HEK293T (cell line): ENCODE data around the gene LTBP4.

Source experiments
- CTCF ChIA-PET: fragments of 350-600 bp; formaldehyde crosslinking; extraction: SDS; loops from one replicate; lab custom pipeline; 2021; ENCODE audit warnings: antibody characterized with exemption, inconsistent platforms; lab: Yijun Ruan, JAX
- POLR2A ChIA-PET: fragments of 350-600 bp; formaldehyde crosslinking; extraction: SDS; loops from one replicate; lab custom pipeline; 2020; ENCODE audit warnings: antibody characterized with exemption, inconsistent platforms; lab: Yijun Ruan, JAX
- DNase-seq: peaks from one replicate; pipeline ENCODE4 v3.0.0; 2012; ENCODE audit warnings: mixed read lengths; ENCODE audit errors: extremely low spot score
- ARNT ChIP-seq: fragments of 450-650 bp; IDR thresholded peaks from 2 replicates; pipeline ENCODE4 v1.6.1; 2017; ENCODE audit warnings: mild to moderate bottlenecking
- BHLHE40 ChIP-seq: fragments of 450-650 bp; IDR thresholded peaks from 2 replicates; pipeline ENCODE4 v1.6.1; 2016; ENCODE audit warnings: mild to moderate bottlenecking, moderate library complexity, borderline replicate concordance
- CTBP1 ChIP-seq: fragments of 450-650 bp; IDR thresholded peaks from 2 replicates; pipeline ENCODE4 v1.6.1; 2016; ENCODE audit warnings: borderline replicate concordance
- ELF4 ChIP-seq: fragments of 450-650 bp; IDR thresholded peaks from 2 replicates; pipeline ENCODE4 v1.6.1; 2017; ENCODE audit warnings: antibody characterized with exemption
- FOXA1 ChIP-seq: fragments of 450-650 bp; IDR thresholded peaks from 2 replicates; pipeline ENCODE4 v1.6.1; 2016; ENCODE audit warnings: mild to moderate bottlenecking
- FOXK2 ChIP-seq: fragments of 450-650 bp; IDR thresholded peaks from 2 replicates; pipeline ENCODE4 v1.6.1; 2016; ENCODE audit warnings: mild to moderate bottlenecking
- FOXM1 ChIP-seq: fragments of 450-650 bp; IDR thresholded peaks from 2 replicates; pipeline ENCODE4 v1.6.1; 2017; ENCODE audit warnings: mild to moderate bottlenecking, borderline replicate concordance
- HDGF ChIP-seq: fragments of 450-650 bp; IDR thresholded peaks from 2 replicates; pipeline ENCODE4 v1.6.1; 2017; ENCODE audit warnings: antibody characterized with exemption, borderline replicate concordance
- L3MBTL2 ChIP-seq: fragments of 450-650 bp; conservative IDR thresholded peaks from 2 replicates; pipeline ENCODE4 v1.6.1; 2016; ENCODE audit warnings: mild to moderate bottlenecking
- LEF1 ChIP-seq: fragments of 450-650 bp; IDR thresholded peaks from 2 replicates; pipeline ENCODE4 v1.6.1; 2017; ENCODE audit warnings: mild to moderate bottlenecking, borderline replicate concordance
- NFRKB ChIP-seq: fragments of 450-650 bp; IDR thresholded peaks from 2 replicates; pipeline ENCODE4 v1.6.1; 2016; ENCODE audit warnings: mild to moderate bottlenecking, moderate library complexity
- SP1 ChIP-seq: fragments of 450-650 bp; IDR thresholded peaks from 2 replicates; pipeline ENCODE4 v1.6.1; 2017
- SUZ12 ChIP-seq: fragments of 450-650 bp; IDR thresholded peaks from 2 replicates; pipeline ENCODE4 v1.6.1; 2016; ENCODE audit warnings: mild to moderate bottlenecking
- TARDBP ChIP-seq: fragments of 450-650 bp; IDR thresholded peaks from 2 replicates; pipeline ENCODE4 v1.6.1; 2016
- ZNF384 ChIP-seq: fragments of 450-650 bp; IDR thresholded peaks from 2 replicates; pipeline ENCODE4 v1.6.1; 2016
- TF ChIP-seq, protein P1 (sequence below): fragments of 450-650 bp; IDR thresholded peaks from 2 replicates; pipeline ENCODE4 v1.6.1; 2016

LTBP4 gene

DNA sequence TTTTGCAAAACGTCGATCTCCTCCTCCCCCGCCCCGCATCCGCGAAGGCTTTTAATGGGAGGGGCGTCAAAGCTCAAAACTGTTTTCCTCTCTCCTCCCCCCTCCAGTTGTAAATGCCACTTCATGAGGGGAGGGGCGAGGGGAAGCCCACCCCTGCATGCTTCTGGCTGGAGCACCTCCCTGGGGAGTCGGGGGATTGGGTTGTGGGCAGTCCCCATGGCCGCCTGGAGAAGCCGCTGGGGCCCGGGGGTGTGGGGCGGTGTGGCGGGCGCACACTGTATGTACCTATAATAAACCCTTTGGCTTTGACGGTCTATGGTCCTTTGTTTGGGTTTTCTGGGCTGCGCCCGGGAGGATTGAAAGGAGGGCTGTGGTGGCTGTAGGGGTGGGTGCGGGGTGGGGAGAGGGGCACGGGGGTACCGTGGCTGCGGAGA is 25.0 kb upstream of the LTBP4 start:
- POLR2A ChIA-PET = interaction anchor here (0.6 kb wide), 1 partner anchor 53 kb away, joined by 3 read pairs; no protein-coding TSS in a partner anchor
- DNase-seq = peak; percentile 23
- no peak for TF ChIP-seq SUZ12
- no peak for TF ChIP-seq CTBP1
- no peak for TF ChIP-seq ELF4
- no peak for TF ChIP-seq HDGF
- no peak for TF ChIP-seq FOXA1
- TF ChIP-seq SP1 = no peak
- no peak for TF ChIP-seq TARDBP
- TF ChIP-seq L3MBTL2 = no peak
- no peak for TF ChIP-seq ARNT
- TF ChIP-seq BHLHE40 = no peak
- TF ChIP-seq FOXK2 = no peak
- CTCF ChIA-PET = no interaction called here

DNA sequence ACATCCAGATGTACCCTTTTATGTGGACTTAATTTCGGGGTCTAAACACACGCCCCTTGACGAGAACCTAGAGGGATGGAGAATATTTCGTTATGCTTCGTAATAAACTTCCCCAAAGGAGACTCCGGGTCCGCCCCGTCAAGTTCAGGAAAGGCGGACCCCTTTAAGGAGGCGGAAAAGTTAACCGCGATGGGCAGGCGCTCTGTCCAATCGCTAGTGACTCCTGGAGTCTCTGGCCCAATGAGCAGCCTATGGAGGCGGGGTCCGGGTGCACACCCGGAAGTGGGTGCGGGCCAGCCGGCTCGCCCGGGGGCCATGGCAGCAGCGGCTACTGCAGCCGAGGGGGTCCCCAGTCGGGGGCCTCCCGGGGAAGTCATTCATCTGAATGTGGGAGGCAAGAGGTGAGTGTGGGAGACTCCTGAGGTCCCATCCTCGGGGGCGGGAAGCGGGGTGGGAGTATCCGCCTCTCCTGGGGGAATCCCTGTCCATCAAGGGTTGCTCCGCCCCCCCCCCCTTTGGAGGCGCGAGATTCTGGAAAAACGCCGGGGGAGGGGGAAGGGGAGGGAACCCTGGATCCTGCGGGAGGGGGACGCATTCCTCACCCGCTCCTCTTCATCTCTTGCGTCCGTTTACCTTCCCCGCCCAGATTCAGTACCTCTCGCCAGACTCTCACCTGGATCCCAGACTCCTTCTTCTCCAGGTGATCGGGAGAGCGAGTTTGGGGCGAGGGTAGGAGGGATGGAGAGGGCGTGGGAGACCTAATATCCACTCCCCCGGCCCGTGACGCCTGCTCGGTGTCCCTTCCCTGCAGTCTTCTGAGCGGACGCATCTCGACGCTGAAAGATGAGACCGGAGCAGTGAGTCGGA is 24.4 kb upstream of the LTBP4 start, which contains the start of gene SHKBP1:
Gene SHKBP1, plus strand, starts transcription at position 289 of the 867 bp plus-strand sequence. Its CDS starts 27 bp downstream, at position 316.
- CTCF ChIA-PET = interaction anchor here (0.7 kb wide), 1 partner anchor 1798 kb away, joined by 4 read pairs; no protein-coding TSS in a partner anchor
- POLR2A ChIA-PET = interaction anchor here (1.5 kb wide), 1 partner anchor 22 kb away, joined by 5 read pairs; no protein-coding TSS in a partner anchor
- TF ChIP-seq SP1 = peak; percentile 53; the same call in 1 of the 2 replicates
- TF ChIP-seq FOXM1 = peak; percentile 60; the same call in 1 of the 2 replicates
- no peak for TF ChIP-seq FOXA1
- TF ChIP-seq, protein P1, sequence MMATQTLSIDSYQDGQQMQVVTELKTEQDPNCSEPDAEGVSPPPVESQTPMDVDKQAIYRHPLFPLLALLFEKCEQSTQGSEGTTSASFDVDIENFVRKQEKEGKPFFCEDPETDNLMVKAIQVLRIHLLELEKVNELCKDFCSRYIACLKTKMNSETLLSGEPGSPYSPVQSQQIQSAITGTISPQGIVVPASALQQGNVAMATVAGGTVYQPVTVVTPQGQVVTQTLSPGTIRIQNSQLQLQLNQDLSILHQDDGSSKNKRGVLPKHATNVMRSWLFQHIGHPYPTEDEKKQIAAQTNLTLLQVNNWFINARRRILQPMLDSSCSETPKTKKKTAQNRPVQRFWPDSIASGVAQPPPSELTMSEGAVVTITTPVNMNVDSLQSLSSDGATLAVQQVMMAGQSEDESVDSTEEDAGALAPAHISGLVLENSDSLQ = peak; percentile 99
- no peak for TF ChIP-seq NFRKB
- peak; percentile 100 for TF ChIP-seq ELF4

GRCh38 chr19:40578442-40578908 is 22.7 kb upstream of the LTBP4 start:
- CTCF ChIA-PET = interaction anchor here (0.6 kb wide), 2 partner anchors 101 to 173 kb away, joined by 3 to 4 read pairs; no protein-coding TSS in a partner anchor
- TF ChIP-seq FOXM1 = no peak
- TF ChIP-seq ARNT = no peak
- peak; percentile 61 for TF ChIP-seq L3MBTL2
- TF ChIP-seq, protein P1 = no peak
- no peak; the same call in none of the 2 replicates for TF ChIP-seq SUZ12
- TF ChIP-seq BHLHE40 = no peak
- TF ChIP-seq LEF1 = no peak
- TF ChIP-seq ELF4 = peak; percentile 33; the same call in 1 of the 2 replicates
- no peak for TF ChIP-seq NFRKB
- no peak for TF ChIP-seq HDGF
- no peak for TF ChIP-seq FOXA1
- DNase-seq = peak; percentile 72
- POLR2A ChIA-PET = interaction anchor here (1.5 to 1.6 kb wide), 2 partner anchors 16 to 20 kb away, joined by 5 read pairs; no protein-coding TSS in a partner anchor

More for the DNA sequence above, 24.4 kb upstream of the LTBP4 start, which contains the start of gene SHKBP1:
- DNase-seq = peak; percentile 97

GRCh38 chr19:40580619-40581018 is 20.6 kb upstream of the LTBP4 start:
- POLR2A ChIA-PET = no interaction called here
- CTCF ChIA-PET = no interaction called here

GRCh38 chr19:40581531-40581930 is 19.6 kb upstream of the LTBP4 start:
- DNase-seq = no peak
- TF ChIP-seq ELF4 = no peak
- TF ChIP-seq SP1 = no peak
- no peak for TF ChIP-seq HDGF
- TF ChIP-seq L3MBTL2 = no peak
- no peak for TF ChIP-seq NFRKB
- TF ChIP-seq CTBP1 = no peak
- no peak for TF ChIP-seq TARDBP
- no peak for TF ChIP-seq FOXK2
- TF ChIP-seq, protein P1 = no peak
- no peak for TF ChIP-seq ARNT
- no peak for TF ChIP-seq FOXA1
- TF ChIP-seq ZNF384 = no peak
- TF ChIP-seq FOXM1 = no peak
- TF ChIP-seq LEF1 = no peak
- TF ChIP-seq SUZ12 = no peak
- TF ChIP-seq BHLHE40 = no peak
- ChIA-PET POLR2A (no interaction called here), CTCF (no interaction called here)

More at GRCh38 chr19:40580619-40581018, 20.6 kb upstream of the LTBP4 start:
- no peak for TF ChIP-seq CTBP1
- no peak for TF ChIP-seq FOXM1
- no peak for TF ChIP-seq FOXK2
- TF ChIP-seq, protein P1 = no peak
- no peak for TF ChIP-seq FOXA1
- no peak for TF ChIP-seq BHLHE40
- TF ChIP-seq TARDBP = no peak
- TF ChIP-seq ZNF384 = no peak
- no peak for TF ChIP-seq ELF4
- no peak for TF ChIP-seq LEF1
- no peak for TF ChIP-seq ARNT
- TF ChIP-seq NFRKB = no peak
- TF ChIP-seq SP1 = no peak
- no peak for TF ChIP-seq SUZ12
- no peak for TF ChIP-seq L3MBTL2
- TF ChIP-seq HDGF = no peak
- DNase-seq = no peak
